ENCODE measurements around the gene IL17RA.
A peak's percentile ranks its signal among the peaks of the same experiment; 100 is the strongest.

IL17RA gene

GRCh38 chr22:17107547-17107810 lies 22.7 kb downstream of the IL17RA start:
- no peak for DNase-seq

GRCh38 chr22:17108256-17109112 lies 23.7 kb downstream of the IL17RA start:
- DNase-seq: no peak

DNA sequence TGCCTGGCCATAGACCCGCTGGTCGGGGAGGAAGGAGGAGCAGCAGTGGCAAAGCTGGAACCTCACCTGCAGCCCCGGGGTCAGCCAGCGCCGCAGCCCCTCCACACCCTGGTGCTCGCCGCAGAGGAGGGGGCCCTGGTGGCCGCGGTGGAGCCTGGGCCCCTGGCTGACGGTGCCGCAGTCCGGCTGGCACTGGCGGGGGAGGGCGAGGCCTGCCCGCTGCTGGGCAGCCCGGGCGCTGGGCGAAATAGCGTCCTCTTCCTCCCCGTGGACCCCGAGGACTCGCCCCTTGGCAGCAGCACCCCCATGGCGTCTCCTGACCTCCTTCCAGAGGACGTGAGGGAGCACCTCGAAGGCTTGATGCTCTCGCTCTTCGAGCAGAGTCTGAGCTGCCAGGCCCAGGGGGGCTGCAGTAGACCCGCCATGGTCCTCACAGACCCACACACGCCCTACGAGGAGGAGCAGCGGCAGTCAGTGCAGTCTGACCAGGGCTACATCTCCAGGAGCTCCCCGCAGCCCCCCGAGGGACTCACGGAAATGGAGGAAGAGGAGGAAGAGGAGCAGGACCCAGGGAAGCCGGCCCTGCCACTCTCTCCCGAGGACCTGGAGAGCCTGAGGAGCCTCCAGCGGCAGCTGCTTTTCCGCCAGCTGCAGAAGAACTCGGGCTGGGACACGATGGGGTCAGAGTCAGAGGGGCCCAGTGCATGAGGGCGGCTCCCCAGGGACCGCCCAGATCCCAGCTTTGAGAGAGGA lies 24.5 kb downstream of the IL17RA start:
- no peak for DNase-seq

GRCh38 chr22:17109976-17110375 lies 25.2 kb downstream of the IL17RA start:
- no peak for DNase-seq

GRCh38 chr22:17110791-17111550 lies 26.2 kb downstream of the IL17RA start:
- DNase-seq: no peak

DNA sequence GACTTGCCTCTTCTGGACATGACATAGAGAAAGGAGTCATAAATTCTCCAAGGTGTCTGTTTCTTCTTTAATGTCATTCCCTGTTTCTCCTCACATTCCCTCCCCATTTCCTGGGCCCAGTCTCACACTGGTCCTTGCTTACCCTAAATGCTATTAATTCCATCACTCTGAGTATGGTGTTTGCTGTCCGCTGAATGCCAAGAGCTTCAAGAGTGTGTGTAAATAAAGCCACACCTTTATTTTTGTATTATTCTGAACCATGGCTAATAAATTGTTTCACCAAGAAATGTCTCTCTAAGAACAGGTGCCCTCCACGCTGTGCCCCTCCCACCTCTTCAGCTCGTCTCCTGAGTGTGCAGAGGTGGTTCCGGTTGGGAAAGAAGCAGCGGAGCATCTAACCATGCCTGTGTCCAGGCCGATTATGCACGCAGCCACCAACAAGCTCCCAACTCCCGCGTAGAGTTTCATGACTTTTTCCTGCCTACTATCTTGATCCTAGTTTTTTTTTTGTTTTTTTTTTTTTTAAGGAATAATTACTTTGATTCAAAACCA lies 27.8 kb downstream of the IL17RA start:
- DNase-seq: no peak

- DNase-seq: no peak
These were observed 28.8 kb downstream of the IL17RA start for GRCh38 chr22:17113600-17113999.

- no peak for DNase-seq
These were observed 29.5 kb downstream of the IL17RA start for GRCh38 chr22:17114173-17114897.

- no peak for DNase-seq
These were observed 30.1 kb downstream of the IL17RA start for GRCh38 chr22:17114898-17115235.

DNA sequence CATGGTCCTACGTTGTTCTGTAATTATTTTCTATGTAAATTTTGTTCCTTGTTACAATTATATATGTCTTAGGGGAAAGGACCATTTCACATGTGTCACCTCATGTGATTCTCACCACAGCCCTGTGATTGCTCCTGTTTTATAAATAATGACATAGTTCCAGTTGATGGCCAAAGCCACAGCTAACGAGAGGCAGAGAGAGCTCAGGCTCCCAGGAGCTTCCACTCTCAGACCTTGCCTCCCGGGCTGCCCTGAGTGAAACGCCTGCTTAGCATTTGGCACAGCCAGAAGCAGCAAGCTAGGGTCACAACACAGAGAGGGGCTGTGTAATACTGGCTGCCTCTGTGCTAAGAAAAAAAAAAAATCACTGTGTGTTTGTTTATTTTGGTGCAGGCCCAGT lies 30.4 kb downstream of the IL17RA start:
- DNase-seq: no peak

DNA sequence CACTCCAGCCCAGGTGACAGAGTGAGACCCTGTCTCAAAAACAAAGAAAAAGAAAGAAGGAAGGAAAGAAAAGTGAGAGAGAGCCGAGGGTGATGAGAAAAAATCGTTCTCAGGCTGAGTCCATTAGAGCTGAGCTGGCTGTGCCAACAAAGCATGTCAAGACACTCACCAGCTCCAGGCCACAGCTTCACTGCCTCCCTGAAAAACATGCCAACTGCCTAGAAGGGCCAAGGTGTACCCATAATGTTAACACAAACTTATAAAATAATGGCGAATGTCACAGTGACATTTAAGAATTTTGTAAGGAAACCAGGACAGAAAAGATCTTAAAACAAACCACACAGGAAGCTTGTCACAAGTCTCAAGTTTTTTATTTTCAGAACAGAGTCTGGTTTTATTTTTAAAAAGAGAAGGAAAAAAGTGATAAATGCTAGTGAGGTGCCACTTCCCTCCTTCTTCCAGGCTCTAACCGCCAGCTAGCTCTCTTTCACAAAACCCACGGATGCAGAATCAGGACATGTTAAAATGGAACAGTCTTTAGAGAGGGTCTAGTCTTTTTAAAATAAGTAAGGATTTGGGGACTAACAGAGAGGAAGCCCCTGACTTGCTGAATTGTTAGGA lies 31.3 kb downstream of the IL17RA start:
- no peak for DNase-seq

GRCh38 chr22:17116572-17117330 lies 32.0 kb downstream of the IL17RA start:
- no peak for DNase-seq

- DNase-seq: no peak
These were observed 32.6 kb downstream of the IL17RA start for GRCh38 chr22:17117400-17117799.

GRCh38 chr22:17117890-17118289 lies 33.1 kb downstream of the IL17RA start:
- no peak for DNase-seq

GRCh38 chr22:17118342-17118741 lies 33.5 kb downstream of the IL17RA start:
- DNase-seq: no peak

GRCh38 chr22:17119481-17120202 lies 34.8 kb downstream of the IL17RA start:
- no peak for DNase-seq

DNA sequence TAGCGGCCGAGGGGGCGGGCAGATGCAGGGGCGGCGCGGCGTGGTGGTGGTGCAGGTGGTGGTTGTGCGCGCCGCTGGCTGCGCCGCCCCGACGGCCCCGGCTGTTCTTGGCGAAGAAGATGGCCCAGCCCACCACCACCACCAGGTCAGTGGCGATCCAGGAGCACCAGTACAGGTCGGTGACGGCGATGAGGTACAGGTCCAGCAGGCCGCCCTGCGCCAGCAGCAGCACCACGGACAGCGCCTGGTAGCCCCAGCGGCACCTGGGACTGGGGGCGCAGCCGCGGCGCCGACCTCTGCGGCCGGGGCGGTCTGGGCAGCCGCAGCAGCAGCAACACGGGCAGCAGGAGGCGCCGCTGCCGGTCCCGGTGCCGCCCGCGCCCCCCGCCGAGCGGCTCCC lies 35.5 kb downstream of the IL17RA start:
- peak; percentile 28 for DNase-seq

- DNase-seq: no peak
These were observed 36.0 kb downstream of the IL17RA start for GRCh38 chr22:17120711-17121232.

- peak; percentile 43 for DNase-seq
These were observed 36.7 kb downstream of the IL17RA start, which contains the start of gene TMEM121B for GRCh38 chr22:17121233-17122195. TSS of gene TMEM121B (minus strand) at chr22:17121360. CDS start at chr22:17121127, 233 bp downstream.

Data from fibroblast of upper back skin (primary cell).